Measurements from ENCODE around the gene SOCS6. TPM values are rescaled to one million over a fixed set of nuclear protein-coding genes. Genes with fewer than 3 reads are reported as not detected.

Gene SOCS6
- total RNA-seq, 1 donor from 2014 or later = 5.5 TPM

- Histone ChIP-seq H3K27ac (no peak overlapping the region), H3K9me3 (no peaks in the 10 kb centered on the region), H3K4me3 (no peak overlapping the region), H3K4me1 (peaks cover 0 to 3% of the 10 kb centered on the region in 2 donors), H3K36me3 (no peaks in the 10 kb centered on the region), H3K27me3 (no peaks in the 10 kb centered on the region)
- DNase-seq (ENCODE audit: low spot score in 2 of 2) = no peak
- intact Hi-C loops (cut with DNase I) = no loop called here
- TF ChIP-seq CTCF (IDR thresholded peaks at IDR 0.05) = no peak
Observed at GRCh38 chr18:70250781-70251180, 38.1 kb upstream of the SOCS6 start.

GRCh38 chr18:70256184-70256583 is 32.7 kb upstream of the SOCS6 start:
- Histone ChIP-seq H3K36me3 (no peaks in the 10 kb centered on the region), H3K4me1 (no peaks in the 10 kb centered on the region), H3K27me3 (no peaks in the 10 kb centered on the region), H3K9me3 (no peaks in the 10 kb centered on the region), H3K27ac (no peak overlapping the region), H3K4me3 (no peak overlapping the region)
- intact Hi-C loops (cut with DNase I) = no loop called here
- TF ChIP-seq CTCF (IDR thresholded peaks at IDR 0.05) = no peak
- DNase-seq (ENCODE audit: low spot score in 2 of 2) = no peak

- Histone ChIP-seq H3K27me3 (no peaks in the 10 kb centered on the region), H3K27ac (no peak overlapping the region), H3K4me1 (no peaks in the 10 kb centered on the region), H3K36me3 (no peaks in the 10 kb centered on the region), H3K4me3 (no peak overlapping the region), H3K9me3 (no peaks in the 10 kb centered on the region)
- TF ChIP-seq CTCF (IDR thresholded peaks at IDR 0.05) = no peak
- intact Hi-C loops (cut with DNase I) = no loop called here
- DNase-seq (ENCODE audit: low spot score in 2 of 2) = no peak
Observed at GRCh38 chr18:70256994-70257393, 31.9 kb upstream of the SOCS6 start.

- H3K27me3 ChIP-seq = no peaks in the 10 kb centered on the region
- no peak overlapping the region for H3K4me3 ChIP-seq
- no peak for TF ChIP-seq CTCF (IDR thresholded peaks at IDR 0.05)
- no peak overlapping the region for H3K27ac ChIP-seq
- no peak for DNase-seq (ENCODE audit: low spot score in 2 of 2)
- H3K4me1 ChIP-seq = no peaks in the 10 kb centered on the region
- H3K36me3 ChIP-seq = no peaks in the 10 kb centered on the region
- no peaks in the 10 kb centered on the region for H3K9me3 ChIP-seq
- intact Hi-C loops (cut with DNase I) = no loop called here
Observed at GRCh38 chr18:70258243-70258642, 30.6 kb upstream of the SOCS6 start.

GRCh38 chr18:70260683-70261082 is 28.2 kb upstream of the SOCS6 start:
- Histone ChIP-seq H3K4me1 (no peaks in the 10 kb centered on the region), H3K9me3 (no peaks in the 10 kb centered on the region), H3K27me3 (no peaks in the 10 kb centered on the region), H3K27ac (no peak overlapping the region), H3K36me3 (no peaks in the 10 kb centered on the region), H3K4me3 (no peak overlapping the region)
- intact Hi-C loops (cut with DNase I) = no loop called here
- no peak for TF ChIP-seq CTCF (IDR thresholded peaks at IDR 0.05)
- no peak for DNase-seq (ENCODE audit: low spot score in 2 of 2)

GRCh38 chr18:70261141-70261788 is 27.6 kb upstream of the SOCS6 start:
- no peak overlapping the region for H3K27ac ChIP-seq
- no peak for DNase-seq (ENCODE audit: low spot score in 2 of 2)
- no peaks in the 10 kb centered on the region for H3K27me3 ChIP-seq
- H3K36me3 ChIP-seq = no peaks in the 10 kb centered on the region
- no peak for TF ChIP-seq CTCF (IDR thresholded peaks at IDR 0.05)
- H3K4me3 ChIP-seq = no peak overlapping the region
- intact Hi-C loops (cut with DNase I) = no loop called here
- no peaks in the 10 kb centered on the region for H3K9me3 ChIP-seq
- no peaks in the 10 kb centered on the region for H3K4me1 ChIP-seq
